HFFc6 (cell line): ENCODE results near the gene OPCML. TPM values are rescaled to one million over a fixed set of nuclear protein-coding genes. Genes with fewer than 3 reads are reported as not detected.

Experiments used
- DNase-seq: peaks from one replicate; pipeline ENCODE4 v3.0.0-alpha.2; 2018
- H3K27ac Mint-ChIP-seq: 2 replicates; pipeline ENCODE4 v1.8.0; 2020; ENCODE audit warnings: mild to moderate bottlenecking, mixed read lengths
- H3K27me3 Mint-ChIP-seq: 2 replicates; pipeline ENCODE4 v1.8.0; 2021; ENCODE audit warnings: mild to moderate bottlenecking, moderate library complexity, mixed read lengths; ENCODE audit not compliant: insufficient read depth
- H3K36me3 Mint-ChIP-seq: 2 replicates; pipeline ENCODE4 v1.8.0; 2021; ENCODE audit warnings: low read depth, mixed read lengths
- H3K4me1 Mint-ChIP-seq: 2 replicates; pipeline ENCODE4 v1.8.0; 2020; ENCODE audit warnings: low read depth, mixed read lengths
- H3K4me3 Mint-ChIP-seq: 2 replicates; pipeline ENCODE4 v1.8.0; 2020; ENCODE audit warnings: mild to moderate bottlenecking, moderate library complexity, mixed read lengths
- H3K9me3 Mint-ChIP-seq: 2 replicates; pipeline ENCODE4 v1.8.0; 2020; ENCODE audit warnings: mild to moderate bottlenecking, mixed read lengths
- CTCF ChIP-seq: fragments of 200-600 bp; sonication (generic); IDR thresholded peaks from 2 replicates; pipeline ENCODE4 v1.5.0; 2021; ENCODE audit warnings: antibody characterized with exemption, mild to moderate bottlenecking
- total RNA-seq, 6 experiments: library from RNA; stranded (reverse); fragmentation: NEBNext Ultra II Directional; extraction: Animal tissue kit (Norgen Biotek cat#: 25700); gene quantifications; 2 replicates in 1 of 6; 3 replicates in 5 of 6; pipeline ENCODE4 v1.2.3, GENCODE V29; 2021

The OPCML gene
- total RNA-seq, 6 experiments from 2014 or later: 0.11 to 1.7 (median 0.33) TPM

DNA sequence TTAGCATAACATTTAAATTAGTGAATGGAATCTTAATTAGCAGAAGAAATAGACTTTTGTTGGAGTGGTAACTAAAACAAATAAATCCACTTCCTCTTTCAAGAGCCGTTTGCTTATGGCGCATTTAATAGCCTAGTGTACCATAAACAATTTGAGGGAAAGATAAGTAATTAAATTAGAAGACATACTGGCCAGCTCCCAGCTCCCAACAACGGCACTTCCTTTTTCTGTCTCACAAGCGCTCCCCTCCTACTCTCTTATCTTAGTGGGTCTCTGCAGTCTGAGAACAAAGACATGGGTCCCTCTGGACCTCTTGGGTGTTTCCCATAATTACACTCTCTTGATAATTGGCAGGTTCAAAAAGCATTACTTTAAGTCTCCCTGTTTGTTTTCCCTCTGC is 146.0 kb downstream of the OPCML start:
- Mint-ChIP-seq H3K36me3 (peaks cover 8% of the 10 kb centered on the region; the same call in 1 of the 2 replicates), H3K4me1 (no peaks in the 10 kb centered on the region), H3K4me3 (no peak overlapping the region), H3K27ac (no peak overlapping the region), H3K9me3 (peaks cover 61% of the 10 kb centered on the region), H3K27me3 (no peaks in the 10 kb centered on the region; the same call in 1 of the 2 replicates)
- no peak for TF ChIP-seq CTCF
- no peak for DNase-seq

DNA sequence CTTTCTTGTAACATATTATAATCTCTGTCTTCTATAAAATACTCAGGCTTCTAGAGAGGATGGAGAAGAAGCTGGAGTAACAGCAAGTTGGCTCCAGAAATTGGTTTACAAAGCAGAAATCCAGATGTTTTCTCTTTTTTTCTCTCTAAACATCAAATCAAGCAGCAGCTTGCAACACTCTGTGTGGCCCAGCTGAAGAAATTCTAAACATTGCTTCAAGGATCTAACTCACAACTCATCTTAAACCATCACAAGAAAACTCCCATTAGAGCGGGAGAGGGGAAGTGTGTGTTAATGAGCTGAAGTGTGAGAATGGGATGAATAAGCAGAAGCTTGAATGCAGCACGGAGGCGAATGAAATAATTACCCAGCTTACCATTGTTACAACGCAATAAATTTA is 146.5 kb downstream of the OPCML start:
- H3K4me3 Mint-ChIP-seq: no peak overlapping the region
- peaks cover 10% of the 10 kb centered on the region; the same call in 1 of the 2 replicates for H3K36me3 Mint-ChIP-seq
- peaks cover 61% of the 10 kb centered on the region for H3K9me3 Mint-ChIP-seq
- no peak overlapping the region for H3K27ac Mint-ChIP-seq
- H3K4me1 Mint-ChIP-seq: no peaks in the 10 kb centered on the region
- DNase-seq: no peak
- H3K27me3 Mint-ChIP-seq: no peaks in the 10 kb centered on the region; the same call in 1 of the 2 replicates
- TF ChIP-seq CTCF: no peak

DNA sequence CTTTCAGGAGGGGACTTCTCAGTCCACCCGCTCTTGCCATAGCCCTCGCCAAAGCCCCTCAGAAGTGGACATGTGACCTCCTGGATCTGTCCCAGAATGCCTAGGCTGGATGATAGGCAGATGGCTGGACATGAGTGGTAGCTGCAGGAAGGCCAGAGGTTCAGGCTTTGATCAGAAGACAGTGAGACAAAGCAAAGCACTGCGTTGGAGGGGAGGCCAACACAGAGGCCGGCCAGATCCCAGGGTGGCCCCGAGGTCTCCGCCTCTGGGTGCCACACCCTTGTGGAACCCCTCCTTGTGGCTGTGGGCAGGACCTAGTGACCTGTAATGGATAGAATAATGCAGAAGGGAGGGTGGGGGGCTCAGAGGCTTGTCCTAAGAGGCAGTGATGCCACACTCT is 147.6 kb downstream of the OPCML start:
- Mint-ChIP-seq H3K27ac (no peak overlapping the region), H3K9me3 (peaks cover 64% of the 10 kb centered on the region), H3K27me3 (no peaks in the 10 kb centered on the region; the same call in 1 of the 2 replicates), H3K4me3 (no peak overlapping the region), H3K4me1 (no peaks in the 10 kb centered on the region), H3K36me3 (peaks cover 10% of the 10 kb centered on the region; the same call in 1 of the 2 replicates)
- DNase-seq: no peak
- no peak for TF ChIP-seq CTCF

DNA sequence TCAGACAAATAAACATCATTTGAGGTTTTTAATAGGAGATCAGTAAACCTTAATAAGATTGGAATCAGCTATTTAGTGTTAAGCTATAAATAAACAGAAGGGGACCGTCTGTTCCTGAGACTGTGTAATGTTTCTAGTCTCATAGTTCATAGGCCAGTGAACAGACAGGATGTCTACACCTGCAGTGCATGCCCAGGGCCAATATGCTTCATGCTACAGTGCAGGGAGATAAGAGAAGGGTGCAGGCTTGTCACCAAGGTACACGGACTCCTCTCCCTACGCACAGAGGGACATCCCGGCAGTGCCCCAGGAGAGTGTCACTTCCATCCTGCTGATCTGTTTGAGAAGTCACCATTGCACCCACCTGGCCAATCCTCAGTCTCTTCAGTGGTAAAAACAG is 148.6 kb downstream of the OPCML start:
- peaks cover 10% of the 10 kb centered on the region; the same call in 1 of the 2 replicates for H3K36me3 Mint-ChIP-seq
- H3K27ac Mint-ChIP-seq: no peak overlapping the region
- peaks cover 72% of the 10 kb centered on the region for H3K9me3 Mint-ChIP-seq
- no peak overlapping the region for H3K4me3 Mint-ChIP-seq
- no peak for DNase-seq
- no peak for TF ChIP-seq CTCF
- H3K27me3 Mint-ChIP-seq: no peaks in the 10 kb centered on the region; the same call in 1 of the 2 replicates
- H3K4me1 Mint-ChIP-seq: no peaks in the 10 kb centered on the region

DNA sequence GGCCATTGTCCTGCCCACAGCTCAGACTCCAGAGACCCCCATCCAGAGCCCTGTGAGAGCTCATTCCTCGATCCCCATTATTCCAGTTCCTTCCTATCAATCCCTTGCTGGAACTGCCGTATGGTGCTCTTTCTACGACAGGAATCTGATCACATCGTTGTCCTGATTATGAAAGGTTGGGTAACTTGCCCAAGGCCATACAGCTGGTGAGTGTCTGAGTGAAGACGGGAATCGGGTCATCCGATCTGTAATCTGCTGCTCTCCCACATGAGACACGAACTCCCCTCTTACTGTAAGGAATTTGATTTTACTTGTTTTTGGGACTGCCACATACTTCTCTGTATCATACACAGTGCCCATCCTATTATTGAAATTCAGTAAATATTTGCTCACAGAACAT is 149.1 kb downstream of the OPCML start:
- DNase-seq: no peak
- H3K36me3 Mint-ChIP-seq: peaks cover 10% of the 10 kb centered on the region; the same call in 1 of the 2 replicates
- no peak for TF ChIP-seq CTCF
- H3K9me3 Mint-ChIP-seq: peaks cover 74% of the 10 kb centered on the region
- no peaks in the 10 kb centered on the region for H3K4me1 Mint-ChIP-seq
- no peak overlapping the region for H3K27ac Mint-ChIP-seq
- H3K27me3 Mint-ChIP-seq: no peaks in the 10 kb centered on the region; the same call in 1 of the 2 replicates
- no peak overlapping the region for H3K4me3 Mint-ChIP-seq
